A673 (cell line): ENCODE results near the gene HELZ2. TPM values are rescaled to one million over a fixed set of nuclear protein-coding genes. Genes with fewer than 3 reads are reported as not detected.

ENCODE experiments used
- BruUV-seq: library from RNA; stranded (reverse); fragments of 400-500 nt; replicated peaks from 2 replicates; lab custom pipeline; 2021; lab: Mats Ljungman, UMichigan
- CTCF ChIA-PET: fragments of 300-600 bp; sonication (Branson Sonifier 250); formaldehyde crosslinking; loops from one replicate; lab custom pipeline; 2022; ENCODE audit warnings: antibody characterized with exemption; lab: Charles Lee
- POLR2A ChIA-PET: fragments of 300-600 bp; sonication (Branson Sonifier 250); formaldehyde crosslinking; loops from one replicate; lab custom pipeline; 2022; ENCODE audit warnings: antibody characterized with exemption; ENCODE audit not compliant: low non-redundant PET; lab: Charles Lee
- DNase-seq: peaks from one replicate; pipeline ENCODE4 v3.0.0-alpha.2; 2015; ENCODE audit warnings: low spot score
- H3K27ac ChIP-seq: fragments of 200-600 bp; sonication (generic); 2 replicates; pipeline ENCODE4 v1.5.1; 2016; ENCODE audit warnings: mixed run types, low read depth, mild to moderate bottlenecking, mixed read lengths, antibody characterized with exemption, low read length; ENCODE audit not compliant: poor library complexity, severe bottlenecking
- H3K27me3 ChIP-seq: fragments of 200-600 bp; sonication (generic); replicated peaks from 2 replicates; pipeline ENCODE4 v1.6.1; 2017; ENCODE audit warnings: mixed run types, low read depth, mild to moderate bottlenecking, mixed read lengths, antibody characterized with exemption, low read length; ENCODE audit not compliant: insufficient read depth, poor library complexity
- H3K36me3 ChIP-seq: fragments of 200-600 bp; sonication (generic); 2 replicates; pipeline ENCODE4 v1.6.1; 2016; ENCODE audit warnings: mixed run types, mild to moderate bottlenecking, mixed read lengths, antibody characterized with exemption, low read length; ENCODE audit not compliant: insufficient read depth, poor library complexity, severe bottlenecking
- H3K4me1 ChIP-seq: fragments of 200-600 bp; sonication (generic); 2 replicates; pipeline ENCODE4 v1.6.1; 2017; ENCODE audit warnings: mixed run types, mild to moderate bottlenecking, mixed read lengths, antibody characterized with exemption, low read length; ENCODE audit not compliant: insufficient read depth, poor library complexity, severe bottlenecking
- H3K4me3 ChIP-seq: fragments of 200-600 bp; sonication (generic); 2 replicates; pipeline ENCODE4 v1.5.1; 2016; ENCODE audit warnings: low read depth, mixed run types, mild to moderate bottlenecking, mixed read lengths, low read length; ENCODE audit not compliant: poor library complexity, severe bottlenecking
- H3K9me3 ChIP-seq: fragments of 200-600 bp; sonication (generic); 2 replicates; pipeline ENCODE4 v1.6.1; 2016; ENCODE audit warnings: mixed run types, low read depth, mild to moderate bottlenecking, mixed read lengths, antibody characterized with exemption, low read length; ENCODE audit not compliant: poor library complexity, severe bottlenecking
- CTCF ChIP-seq: fragments of 300-800, 200-600 bp; sonication (generic); conservative IDR thresholded peaks from 2 replicates; pipeline ENCODE4 v1.5.1; 2017; ENCODE audit warnings: low read depth, mild to moderate bottlenecking, antibody characterized with exemption, low read length, moderate library complexity, mixed read lengths
- EZH2 ChIP-seq: fragments of 200-600 bp; sonication (generic); IDR thresholded peaks from 2 replicates; pipeline ENCODE4 v1.6.1; 2017; ENCODE audit warnings: borderline replicate concordance, low read depth, mild to moderate bottlenecking, mixed read lengths, antibody characterized with exemption, low read length; ENCODE audit not compliant: poor library complexity, severe bottlenecking
- intact Hi-C: fragments of 100-400 bp; cut with micrococcal nuclease; formaldehyde crosslinking; loops from one replicate; pipeline ENCODE4 v1.10.0; 2022; ENCODE audit not compliant: unreplicated experiment
- total RNA-seq: library from RNA; stranded (reverse); gene quantifications from 2 replicates; pipeline ENCODE4 v1.2.3, GENCODE V29; 2021

HELZ2 gene
- total RNA-seq, 1 experiment from 2014 or later = 21.0 TPM

GRCh38 chr20:63557481-63557891 lies 16.6 kb downstream of the HELZ2 start:
- POLR2A ChIA-PET = no interaction called here
- no TSS peak for BruUV-seq
- intact Hi-C loops = no loop called here
- CTCF ChIA-PET = no interaction called here
- no peaks in the 10 kb centered on the region for H3K9me3 ChIP-seq
- peaks cover 14% of the 10 kb centered on the region for H3K4me1 ChIP-seq
- H3K27me3 ChIP-seq = no peaks in the 10 kb centered on the region
- no peak overlapping the region for H3K4me3 ChIP-seq
- no peak overlapping the region for H3K27ac ChIP-seq
- TF ChIP-seq EZH2 (no peak), CTCF (no peak)
- no peaks in the 10 kb centered on the region for H3K36me3 ChIP-seq
- DNase-seq = no peak

GRCh38 chr20:63556873-63557478 lies 17.1 kb downstream of the HELZ2 start:
- CTCF ChIA-PET = no interaction called here
- intact Hi-C loops = no loop called here
- H3K27ac ChIP-seq = no peak overlapping the region
- H3K9me3 ChIP-seq = no peaks in the 10 kb centered on the region
- no peak overlapping the region for H3K4me3 ChIP-seq
- DNase-seq = no peak
- BruUV-seq = no TSS peak
- peaks cover 14% of the 10 kb centered on the region for H3K4me1 ChIP-seq
- POLR2A ChIA-PET = no interaction called here
- TF ChIP-seq CTCF (no peak), EZH2 (no peak)
- H3K27me3 ChIP-seq = no peaks in the 10 kb centered on the region
- no peaks in the 10 kb centered on the region for H3K36me3 ChIP-seq

- Histone ChIP-seq H3K27me3 (no peaks in the 10 kb centered on the region), H3K36me3 (no peaks in the 10 kb centered on the region), H3K9me3 (no peaks in the 10 kb centered on the region), H3K4me3 (no peak overlapping the region), H3K27ac (no peak overlapping the region), H3K4me1 (peaks cover 14% of the 10 kb centered on the region)
- no TSS peak for BruUV-seq
- TF ChIP-seq CTCF = no peak
- TF ChIP-seq EZH2 = no peak
- POLR2A ChIA-PET = no interaction called here
- CTCF ChIA-PET = no interaction called here
- intact Hi-C loops = no loop called here
- DNase-seq = no peak
These were observed 18.2 kb downstream of the HELZ2 start for GRCh38 chr20:63555661-63556381.
